Hematopoietic multipotent progenitor cell treated with erythropoietin and hydrocortisone succinate and interleukin-3 and kit ligand, for 15 days (in vitro differentiated cells): ENCODE data around the gene MLXIPL.
"Not testable (repeated sequence)": the region's sequence is repeated elsewhere in the genome, so short reads cannot be mapped to it uniquely, and the experiment has no call there.

Source experiments
- DNase-seq: peaks from one replicate; pipeline ENCODE4 v3.0.0-alpha.2; 2015; ENCODE audit warnings: low spot score

The MLXIPL gene

GRCh38 chr7:73623798-73624668 is at the start of gene MLXIPL:
Gene MLXIPL (minus strand): TSS chr7:73624522. CDS start chr7:73624492, 30 bp downstream.
- peak; percentile 72 for DNase-seq

GRCh38 chr7:73671857-73672445 is 47.6 kb upstream of the MLXIPL start:
- no peak for DNase-seq

- DNase-seq = no peak
These were observed 47.0 kb upstream of the MLXIPL start for GRCh38 chr7:73671322-73671661.

- no peak for DNase-seq
These were observed 45.6 kb upstream of the MLXIPL start for GRCh38 chr7:73669858-73670385.

GRCh38 chr7:73669288-73669701 is 45.0 kb upstream of the MLXIPL start:
- no peak for DNase-seq

DNA sequence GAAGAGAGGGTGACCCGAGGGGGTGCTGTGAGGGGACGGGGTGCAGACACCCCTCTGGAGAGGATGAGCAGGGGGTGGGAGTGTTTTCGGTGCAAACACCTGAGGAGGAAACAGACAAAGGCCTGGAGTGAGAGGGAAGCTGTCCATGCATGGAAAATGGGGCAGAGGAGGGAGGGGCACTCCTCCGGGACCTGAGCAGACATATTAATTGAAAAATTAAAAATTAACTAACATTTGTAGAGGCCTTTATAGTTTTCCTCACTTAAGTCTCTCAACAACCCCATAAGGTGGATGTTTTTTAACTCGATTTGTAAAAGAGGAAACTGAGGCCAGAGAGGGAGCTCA is 44.5 kb upstream of the MLXIPL start:
- no peak for DNase-seq

DNA sequence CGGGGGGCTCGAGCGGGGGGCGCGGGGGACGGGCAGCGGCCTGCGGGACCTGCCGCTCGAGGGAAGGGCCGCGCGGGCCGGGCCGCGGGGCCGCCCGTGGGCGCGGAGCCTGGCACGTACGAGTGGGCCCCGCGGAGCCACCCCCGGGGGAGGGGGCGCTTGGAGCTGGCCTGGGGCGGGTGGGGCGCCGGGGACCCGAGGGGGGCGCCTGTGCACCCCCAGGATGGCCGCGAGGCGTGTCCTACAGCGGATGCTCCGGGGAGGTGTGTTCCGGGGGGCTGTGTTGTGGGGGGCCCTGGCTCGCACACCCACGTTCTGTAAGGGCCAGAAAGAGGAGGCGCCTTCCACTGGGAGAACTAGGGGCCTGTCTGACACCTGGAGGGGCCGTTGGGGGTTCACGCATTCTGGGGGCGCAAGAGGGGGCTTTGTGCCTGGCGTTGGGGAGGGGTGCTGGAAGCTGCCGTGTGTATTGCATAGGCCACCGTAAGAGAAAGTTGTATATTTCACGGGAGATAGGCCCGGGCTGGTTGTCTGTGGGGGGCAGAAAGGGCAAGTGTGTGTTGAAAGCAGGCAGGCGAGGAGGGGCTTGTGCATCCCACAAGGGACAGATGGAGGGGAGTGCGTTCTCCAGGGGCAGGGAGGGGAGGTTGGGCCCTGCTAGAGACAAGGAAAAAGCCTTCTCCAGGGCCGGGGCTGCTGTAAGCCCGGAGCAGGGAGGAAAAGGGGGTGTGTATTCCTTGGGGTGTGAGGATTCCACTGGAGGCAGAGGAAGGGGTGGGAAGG is 44.0 kb upstream of the MLXIPL start:
- DNase-seq = no peak

GRCh38 chr7:73667344-73668102 is 43.2 kb upstream of the MLXIPL start, which contains the start of gene VPS37D:
Gene VPS37D (plus strand): TSS chr7:73667831. CDS start chr7:73667959, 128 bp downstream.
- peak; percentile 92 for DNase-seq

DNA sequence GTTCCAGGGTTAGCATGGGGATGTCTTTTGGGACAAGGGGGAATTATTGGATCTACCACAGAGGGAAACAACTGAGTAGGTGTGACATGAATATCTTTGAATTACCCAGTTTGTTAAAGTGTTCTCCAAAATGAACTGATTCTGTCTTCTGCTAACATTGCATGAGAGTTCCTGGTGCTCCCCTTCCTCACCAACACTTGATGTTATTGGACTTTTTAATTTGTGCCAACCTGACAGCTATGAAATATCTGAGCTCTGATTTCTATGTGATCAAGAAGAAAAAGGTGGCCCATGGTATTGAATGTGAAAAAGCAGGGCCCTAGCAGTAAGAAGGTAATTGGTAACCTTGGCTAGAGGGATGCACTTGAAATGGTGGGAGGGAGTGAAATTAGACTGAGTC is 38.7 kb upstream of the MLXIPL start:
- DNase-seq = no peak

GRCh38 chr7:73660594-73660993 is 36.3 kb upstream of the MLXIPL start:
- DNase-seq = not testable (repeated sequence)

DNA sequence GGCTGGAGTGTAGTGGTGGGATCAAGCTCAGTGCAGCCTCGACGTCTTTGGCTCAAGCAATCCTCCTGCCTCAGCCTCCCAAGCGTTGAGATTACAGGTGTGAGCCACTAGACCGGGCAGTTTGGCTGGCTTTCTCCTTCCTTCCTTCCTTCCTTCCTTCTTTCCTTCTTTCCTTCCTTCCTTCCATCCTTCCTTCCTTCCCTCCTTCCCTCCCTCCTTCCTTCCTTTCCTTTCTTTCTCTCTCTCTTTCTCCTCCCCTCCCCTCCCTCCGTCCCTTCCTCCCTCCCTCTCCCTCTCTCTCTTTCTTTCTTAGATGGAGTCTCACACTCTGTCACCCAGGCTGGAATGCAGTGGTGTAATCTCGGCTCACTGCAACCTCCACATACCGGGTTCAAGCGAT is 35.7 kb upstream of the MLXIPL start:
- no peak for DNase-seq

DNA sequence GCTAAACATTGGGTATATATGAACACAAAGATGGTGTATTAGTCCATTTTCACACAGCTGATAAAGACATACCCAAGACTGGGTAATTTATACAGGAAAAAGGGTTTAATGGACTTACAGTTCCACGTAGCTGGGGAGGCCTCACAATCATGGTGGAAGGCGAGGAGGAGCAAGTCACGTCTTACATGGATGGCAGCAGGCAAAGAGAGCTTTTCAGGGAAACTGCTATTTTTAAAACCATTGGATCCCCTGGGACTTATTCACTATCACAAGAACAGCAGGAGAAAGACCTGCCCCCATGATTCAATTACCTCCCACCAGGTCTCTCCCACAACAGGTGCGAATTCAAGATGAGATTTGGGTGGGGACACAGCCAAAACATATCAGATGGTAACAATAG is 31.0 kb upstream of the MLXIPL start:
- not testable (repeated sequence) for DNase-seq

GRCh38 chr7:73652541-73652949 is 28.2 kb upstream of the MLXIPL start:
- no peak for DNase-seq

DNA sequence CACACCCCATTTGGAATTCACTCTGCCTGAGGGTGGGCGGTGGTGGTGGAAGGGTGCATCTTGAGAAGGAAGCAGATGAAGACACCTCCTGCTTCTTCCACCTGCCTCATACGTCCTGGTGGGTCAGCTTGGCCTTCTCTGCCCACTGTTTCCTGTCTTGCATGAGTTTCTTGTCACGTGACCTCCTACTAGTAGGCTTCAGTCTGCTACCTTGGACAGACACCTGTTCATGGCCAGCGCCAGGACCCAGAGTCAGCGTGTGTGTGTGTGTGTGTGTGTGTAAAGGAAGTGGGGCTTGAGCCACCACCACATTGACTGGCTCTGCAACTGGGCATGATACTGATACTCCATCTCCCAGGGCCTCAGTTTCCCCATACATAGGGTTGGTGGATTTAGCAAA is 26.2 kb upstream of the MLXIPL start:
- DNase-seq = no peak

DNA sequence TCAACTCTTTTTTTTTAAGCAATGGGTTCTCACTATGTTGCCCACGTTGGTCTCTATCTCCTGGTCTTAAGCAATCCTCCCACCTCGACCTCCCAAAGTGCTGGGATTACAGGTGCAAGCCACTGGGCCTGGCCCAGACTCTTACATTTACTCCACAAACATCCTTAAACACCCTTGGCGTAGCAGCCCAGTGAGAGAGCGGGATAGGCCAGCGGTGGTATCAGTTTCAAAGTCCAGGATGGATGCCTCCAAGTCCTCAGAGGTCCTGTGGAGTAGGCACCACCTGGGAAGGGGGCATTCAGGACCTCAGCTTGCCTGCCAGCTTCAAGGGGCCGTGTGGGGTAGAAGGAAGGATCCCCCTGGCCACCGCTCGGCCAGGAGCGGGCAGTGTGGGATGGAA is 25.3 kb upstream of the MLXIPL start:
- no peak for DNase-seq

GRCh38 chr7:73648593-73649332 is 24.4 kb upstream of the MLXIPL start:
- no peak for DNase-seq

- no peak for DNase-seq
These were observed 23.6 kb upstream of the MLXIPL start for GRCh38 chr7:73647725-73648592.

DNA sequence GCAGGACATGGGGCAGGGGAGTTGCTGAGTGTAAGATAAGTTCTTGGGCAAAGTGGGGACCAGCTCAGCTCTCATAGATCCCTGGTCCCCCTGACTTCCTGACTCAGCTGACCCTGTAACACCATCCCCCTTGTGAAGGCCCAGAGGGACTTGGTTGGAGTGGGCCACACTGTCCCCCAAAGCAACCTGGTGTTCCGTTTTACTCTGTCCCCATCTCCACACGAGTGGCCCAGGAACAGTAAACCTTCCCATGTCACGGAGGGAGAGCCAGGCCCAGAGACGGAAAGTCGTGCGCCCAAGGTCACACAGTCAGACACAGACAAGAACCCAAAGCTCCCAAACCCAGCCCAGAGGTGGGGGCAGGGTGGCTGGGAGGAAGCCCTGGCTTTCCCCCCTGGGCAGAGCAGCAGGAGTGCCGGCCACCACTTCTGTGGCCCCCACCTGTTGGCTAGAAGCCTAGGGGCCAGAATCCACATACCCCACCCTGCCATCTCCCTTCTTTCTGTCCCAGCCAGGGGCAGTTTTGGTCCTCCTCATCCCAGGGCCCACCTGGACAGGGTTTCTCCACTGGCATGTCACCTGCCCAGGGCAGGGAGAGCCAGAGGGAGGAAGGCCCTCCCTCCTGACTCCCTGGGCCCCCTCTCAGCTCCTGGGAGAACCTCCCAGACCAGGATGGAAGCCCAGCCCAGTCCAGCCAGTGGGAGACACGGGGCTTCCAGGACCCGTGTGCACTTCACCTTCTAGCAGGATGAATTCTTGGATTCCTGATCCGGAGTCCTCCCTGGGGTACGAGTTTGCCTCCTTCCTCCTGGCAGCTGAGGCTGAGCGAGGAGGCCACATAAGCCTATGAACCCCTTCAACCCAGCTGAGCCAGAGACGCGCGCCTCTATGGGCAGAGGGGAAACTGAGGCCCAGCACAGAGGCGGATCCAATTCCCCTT is 22.7 kb upstream of the MLXIPL start:
- DNase-seq = no peak

DNA sequence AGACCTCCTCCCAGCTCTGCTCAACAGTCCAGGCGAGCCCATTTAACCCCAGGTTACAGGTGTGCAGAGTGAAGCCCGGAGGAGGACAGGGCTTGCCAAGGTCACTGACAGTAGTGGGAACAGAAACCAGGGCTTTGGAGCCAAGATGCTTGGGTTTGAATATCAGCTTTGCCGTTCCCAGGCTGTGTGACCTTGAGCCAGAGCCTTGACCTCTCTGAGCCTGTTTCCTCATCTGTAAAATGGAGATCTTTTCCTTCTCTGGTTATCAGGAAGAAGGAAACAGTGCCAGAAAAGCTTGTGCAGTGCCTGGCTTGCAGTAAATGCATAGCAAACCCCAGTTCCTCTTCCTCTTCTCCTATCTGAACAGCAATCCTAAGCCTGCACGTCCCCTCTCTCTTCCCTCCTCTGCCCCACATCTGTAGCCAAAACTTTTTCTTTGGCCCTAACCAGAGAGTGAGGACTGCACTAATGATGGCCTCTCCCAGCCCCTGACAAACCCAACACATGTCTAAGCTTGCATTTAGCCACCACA is 21.4 kb upstream of the MLXIPL start:
- DNase-seq = no peak
